Activated CD4-positive, alpha-beta T cell treated with anti-CD3 and anti-CD28 coated beads for 4 hours (primary cell): Measurements from ENCODE around the gene GAS7.
"Not testable (repeated sequence)": the region's sequence is repeated elsewhere in the genome, so short reads cannot be mapped to it uniquely, and the experiment has no call there.

Experiments used
- DNase-seq, 2 donors: peaks; one replicate each; pipeline ENCODE4 v3.0.0-alpha.2; 2020

The GAS7 gene

GRCh38 chr17:10042589-10043244, 155.7 kb downstream of the GAS7 start:
- no peak for DNase-seq

GRCh38 chr17:10041916-10042588, 156.4 kb downstream of the GAS7 start:
- no peak for DNase-seq

- DNase-seq: no peak
Observed at GRCh38 chr17:10041287-10041612, 157.2 kb downstream of the GAS7 start.

- no peak for DNase-seq
Observed at GRCh38 chr17:10036511-10037061, 161.8 kb downstream of the GAS7 start.

- no peak for DNase-seq
Observed at GRCh38 chr17:10035885-10036284, 162.5 kb downstream of the GAS7 start.

GRCh38 chr17:10034719-10035475, 163.5 kb downstream of the GAS7 start:
- no peak for DNase-seq

GRCh38 chr17:10033959-10034358, 164.4 kb downstream of the GAS7 start:
- no peak for DNase-seq

- DNase-seq: no peak
Observed at GRCh38 chr17:10033449-10033848, 165.0 kb downstream of the GAS7 start.

GRCh38 chr17:10032118-10032852, 166.1 kb downstream of the GAS7 start:
- DNase-seq: no peak

GRCh38 chr17:10031606-10032005, 166.8 kb downstream of the GAS7 start:
- no peak for DNase-seq

- DNase-seq: no peak
Observed at GRCh38 chr17:10031127-10031526, 167.3 kb downstream of the GAS7 start.

GRCh38 chr17:10029129-10029528, 169.3 kb downstream of the GAS7 start:
- DNase-seq: no peak

- no peak for DNase-seq
Observed at GRCh38 chr17:10025976-10026901, 172.2 kb downstream of the GAS7 start.

- DNase-seq: no peak
Observed at GRCh38 chr17:10025224-10025623, 173.2 kb downstream of the GAS7 start.

GRCh38 chr17:10022416-10022815, 176.0 kb downstream of the GAS7 start:
- no peak for DNase-seq

GRCh38 chr17:10021272-10021984, 177.0 kb downstream of the GAS7 start:
- DNase-seq: no peak

- DNase-seq: no peak
Observed at GRCh38 chr17:10019941-10020451, 178.4 kb downstream of the GAS7 start.

- no peak for DNase-seq
Observed at GRCh38 chr17:10018461-10018891, 179.9 kb downstream of the GAS7 start.

- not testable (repeated sequence) for DNase-seq
Observed at GRCh38 chr17:10016958-10017570, 181.3 kb downstream of the GAS7 start.

- no peak for DNase-seq
Observed at GRCh38 chr17:10013365-10014112, 184.9 kb downstream of the GAS7 start.
